Hippocampal formation (tissue), 2 donors: ENCODE results near the gene AMIGO1.
"Not testable (repeated sequence)": the region's sequence is repeated elsewhere in the genome, so short reads cannot be mapped to it uniquely, and the experiment has no call there.

Source experiments
- DNase-seq, 2 donors: peaks; one replicate each; lab custom pipeline; 2025; lab: John Stamatoyannopoulos, UW

AMIGO1 gene

DNA sequence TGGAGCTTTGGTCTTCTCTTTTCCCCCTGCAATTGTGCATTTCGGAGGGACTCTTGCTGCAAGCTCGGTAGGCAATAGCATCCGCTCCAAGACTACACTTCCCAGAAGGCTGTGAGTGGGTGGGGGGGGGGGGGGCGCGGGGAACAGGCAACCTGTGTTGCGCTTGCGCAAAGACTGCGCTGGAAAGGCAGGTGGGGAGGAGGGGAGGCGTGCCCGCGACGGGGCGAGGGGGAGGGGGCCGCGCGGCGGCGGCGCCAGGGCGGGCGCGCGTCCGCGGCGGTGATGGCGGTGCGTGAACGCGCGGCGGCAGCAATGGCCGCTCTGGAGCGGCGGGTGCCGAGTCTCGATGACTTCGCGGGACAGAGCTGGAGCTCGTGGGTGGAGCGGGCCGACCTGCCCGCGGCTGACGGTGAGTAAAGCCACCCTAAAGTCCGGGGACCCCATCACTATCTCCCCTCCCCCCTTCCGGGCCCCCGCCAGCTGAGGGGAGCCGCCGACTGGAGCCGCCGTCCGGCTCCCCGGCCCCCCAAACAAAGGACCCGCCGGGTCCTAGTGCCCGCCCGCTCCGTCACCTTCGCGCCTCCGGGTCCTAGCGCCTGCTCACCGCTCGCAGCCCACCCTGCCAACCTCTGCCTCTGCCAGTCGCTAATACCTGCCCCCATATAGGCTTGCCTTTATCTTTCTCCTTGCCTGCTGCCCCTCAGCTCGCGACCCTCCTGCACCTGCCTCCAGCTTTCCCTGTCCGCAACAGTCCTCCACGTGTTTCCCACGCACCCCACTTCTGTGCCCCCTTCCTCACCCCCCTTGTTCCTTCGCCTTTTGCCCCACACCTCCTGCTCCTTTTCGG lies 25.6 kb downstream of the AMIGO1 start, which contains the start of gene ATXN7L2:
Gene ATXN7L2 (plus strand): TSS at position 234 of the 847 bp plus-strand sequence. CDS start 49 bp downstream, at position 283.
- peak; percentile 91 to 95 for DNase-seq

DNA sequence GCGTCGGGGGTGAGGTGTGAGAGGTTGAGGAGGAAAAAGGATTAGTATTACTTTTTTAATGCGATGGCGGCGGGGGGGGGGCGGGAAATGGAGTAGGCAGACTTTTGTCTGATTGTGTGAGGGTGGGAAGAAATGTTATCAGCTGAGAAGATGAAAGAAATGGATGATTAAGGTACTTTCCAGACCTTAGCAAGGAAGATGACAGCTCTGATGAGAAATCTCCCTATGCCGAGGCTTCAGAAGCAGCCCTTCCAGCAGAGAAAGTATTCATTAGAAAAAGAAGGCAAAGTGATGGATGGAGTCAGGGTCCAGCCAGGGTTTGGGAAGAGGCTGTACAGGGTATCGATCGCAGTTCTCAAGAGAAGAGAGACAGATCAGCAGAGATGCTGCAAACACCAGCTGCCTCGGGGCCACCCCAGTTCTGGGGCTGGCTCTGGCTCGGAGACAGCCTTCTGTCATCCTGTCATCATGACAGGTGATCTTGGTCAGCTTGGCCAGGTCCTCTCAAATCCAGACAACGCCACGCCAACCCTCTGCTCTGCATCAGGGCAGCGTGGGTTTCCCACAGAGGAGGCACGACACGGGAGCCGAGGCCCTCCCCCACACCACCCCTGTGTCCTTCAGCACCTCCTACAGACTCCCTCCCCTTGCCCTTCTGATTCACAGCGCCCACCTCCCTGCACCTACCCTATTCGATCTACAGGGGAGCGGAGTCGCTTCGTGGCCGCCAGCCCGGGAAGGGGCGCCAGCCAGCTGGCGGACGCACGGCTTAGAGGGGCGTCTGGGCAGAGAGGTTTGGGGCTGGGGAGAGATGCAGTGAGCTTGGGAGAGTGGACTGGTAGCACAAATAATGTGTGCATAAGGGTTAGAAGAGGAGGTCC lies 26.5 kb downstream of the AMIGO1 start:
- no peak for DNase-seq

DNA sequence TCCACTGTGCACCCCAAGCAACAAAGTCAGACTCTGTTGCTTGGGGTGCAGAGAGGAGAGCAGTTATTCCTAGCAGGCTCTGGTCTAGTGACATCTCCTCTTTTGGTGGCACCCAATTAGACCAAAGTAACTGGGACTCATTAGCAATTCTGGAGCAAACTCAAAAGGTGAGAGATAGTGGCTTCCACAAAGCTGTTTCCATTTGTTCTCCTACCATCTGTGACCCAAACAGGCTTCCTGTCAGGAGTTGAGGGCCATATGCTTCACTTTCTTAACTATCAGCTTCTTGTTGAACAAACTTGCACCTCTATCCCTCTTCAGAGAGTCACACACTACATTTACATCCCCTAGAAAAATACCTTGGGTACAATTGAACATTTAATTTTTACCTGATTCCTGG lies 27.3 kb downstream of the AMIGO1 start:
- DNase-seq: no peak

DNA sequence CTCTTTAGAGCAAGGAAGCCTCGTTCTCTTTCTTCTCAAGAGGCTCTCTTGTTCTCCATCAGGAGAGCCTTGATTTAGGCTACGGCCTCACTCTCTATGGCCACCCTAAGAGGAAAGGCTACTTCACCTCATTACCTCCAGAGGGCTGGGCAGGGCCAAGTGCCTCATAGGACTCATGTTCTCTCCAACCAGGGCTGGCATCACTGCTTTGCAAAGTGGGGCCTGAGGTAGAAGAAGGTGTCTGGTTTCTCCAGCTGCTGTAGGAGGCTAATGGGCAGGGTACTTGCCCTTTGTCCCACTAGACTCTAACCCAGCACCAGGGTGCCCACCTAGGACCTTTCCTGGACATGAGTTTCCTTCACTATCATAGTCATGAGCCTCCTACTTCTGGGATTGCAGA lies 27.9 kb downstream of the AMIGO1 start:
- DNase-seq: no peak

DNA sequence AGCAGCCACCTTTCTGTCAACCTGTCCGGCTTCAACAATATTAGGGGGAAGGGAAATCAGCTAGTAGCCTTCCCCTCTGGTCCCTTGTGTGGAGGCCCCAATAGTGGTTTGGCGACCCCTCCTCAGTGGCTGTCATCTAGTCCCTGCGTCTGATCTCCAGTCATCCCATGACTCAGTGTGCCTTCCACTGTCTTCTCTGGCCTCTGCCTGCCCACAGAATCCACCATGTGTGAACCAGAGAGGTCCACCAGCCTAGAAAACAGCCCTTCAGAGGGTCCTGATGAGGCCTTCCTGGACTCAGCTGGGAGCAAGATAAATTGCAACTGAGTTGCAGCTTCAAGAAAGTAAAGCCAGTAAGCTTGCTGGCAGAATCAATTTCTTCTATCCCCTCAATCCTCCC lies 29.6 kb downstream of the AMIGO1 start:
- no peak for DNase-seq

DNA sequence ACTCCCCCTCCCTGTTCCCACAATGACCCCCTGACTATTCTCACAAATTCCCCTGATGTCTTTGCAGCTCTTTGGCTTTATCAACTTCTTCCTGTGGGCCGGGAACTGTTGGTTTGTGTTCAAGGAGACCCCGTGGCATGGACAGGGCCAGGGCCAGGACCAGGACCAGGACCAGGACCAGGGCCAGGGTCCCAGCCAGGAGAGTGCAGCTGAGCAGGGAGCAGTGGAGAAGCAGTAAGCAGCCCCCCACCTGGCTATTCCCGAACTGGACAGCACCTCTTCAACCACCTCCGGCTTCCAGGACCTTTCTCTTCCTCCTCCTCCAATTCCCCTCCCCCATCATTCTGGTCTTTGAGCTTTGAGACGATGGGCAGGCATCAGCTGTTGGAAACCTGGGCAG lies 30.2 kb downstream of the AMIGO1 start:
- no peak for DNase-seq

DNA sequence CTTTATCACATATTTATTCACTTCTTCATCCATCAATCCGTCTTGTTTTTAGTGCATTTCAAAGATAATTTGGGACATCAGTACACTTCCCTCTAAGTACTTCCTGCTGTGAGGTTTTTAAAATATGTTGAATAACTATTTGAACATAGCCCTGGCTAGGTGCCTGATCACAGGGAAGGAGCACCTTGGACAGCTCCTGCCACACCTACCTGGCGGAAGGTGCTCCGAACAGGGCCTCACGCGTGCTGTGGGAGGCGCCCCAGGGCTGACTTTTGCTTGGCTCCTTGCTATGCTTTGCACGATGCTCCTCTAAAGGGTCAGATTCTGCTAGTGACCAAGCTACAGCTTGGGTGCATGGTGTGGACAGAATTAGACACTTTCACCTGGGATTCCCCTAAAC lies 30.7 kb downstream of the AMIGO1 start:
- DNase-seq: no peak

DNA sequence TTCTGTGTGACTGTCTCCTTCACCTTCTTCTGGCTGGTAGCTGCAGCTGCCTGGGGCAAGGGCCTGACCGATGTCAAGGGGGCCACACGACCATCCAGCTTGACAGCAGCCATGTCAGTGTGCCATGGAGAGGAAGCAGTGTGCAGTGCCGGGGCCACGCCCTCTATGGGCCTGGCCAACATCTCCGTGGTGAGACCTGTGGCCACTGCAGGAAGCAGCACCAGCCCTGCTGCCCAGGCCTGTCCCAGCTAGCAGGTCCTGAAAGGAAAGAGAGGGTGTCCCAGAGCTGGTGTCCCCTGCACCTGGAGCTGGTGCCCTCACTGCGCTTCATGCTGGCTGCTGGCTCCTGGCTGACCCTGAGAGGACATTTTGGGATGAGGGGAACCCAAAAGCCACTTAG lies 31.7 kb downstream of the AMIGO1 start:
- DNase-seq: no peak

DNA sequence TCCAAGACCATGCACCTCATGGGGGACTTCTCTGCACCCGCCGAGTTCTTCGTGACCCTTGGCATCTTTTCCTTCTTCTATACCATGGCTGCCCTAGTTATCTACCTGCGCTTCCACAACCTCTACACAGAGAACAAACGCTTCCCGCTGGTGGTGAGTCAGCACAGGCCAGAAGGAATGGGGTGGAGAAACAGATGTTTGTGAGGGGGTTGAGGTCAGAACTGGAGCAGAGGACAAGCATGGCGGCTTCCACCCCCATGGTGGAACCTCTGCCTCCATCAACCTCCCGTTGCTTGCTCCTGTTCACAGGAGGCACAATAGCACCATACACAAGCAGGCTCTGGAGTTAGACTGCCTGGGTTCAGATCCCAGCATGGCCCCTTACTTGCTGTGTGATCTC lies 32.7 kb downstream of the AMIGO1 start:
- no peak for DNase-seq

DNA sequence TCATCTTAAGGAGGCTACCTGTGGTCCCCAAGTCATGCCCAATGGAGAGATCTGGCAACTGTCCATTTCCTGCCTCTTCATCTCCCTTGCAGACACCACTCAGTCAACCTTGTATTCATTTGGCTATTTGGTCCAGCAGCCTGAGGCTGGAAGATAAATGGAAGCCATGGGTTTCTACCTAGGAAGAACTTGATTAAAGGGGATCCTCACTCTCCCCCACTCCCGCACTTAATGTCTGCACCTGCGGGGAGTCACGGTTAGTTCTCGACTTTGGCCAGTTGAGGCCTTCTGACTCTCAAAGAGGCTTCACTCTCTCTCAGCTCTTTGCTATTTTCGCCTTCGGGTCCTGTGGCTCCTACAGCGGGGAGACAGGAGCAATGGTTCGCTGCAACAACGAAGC lies 34.3 kb downstream of the AMIGO1 start:
- DNase-seq: no peak

DNA sequence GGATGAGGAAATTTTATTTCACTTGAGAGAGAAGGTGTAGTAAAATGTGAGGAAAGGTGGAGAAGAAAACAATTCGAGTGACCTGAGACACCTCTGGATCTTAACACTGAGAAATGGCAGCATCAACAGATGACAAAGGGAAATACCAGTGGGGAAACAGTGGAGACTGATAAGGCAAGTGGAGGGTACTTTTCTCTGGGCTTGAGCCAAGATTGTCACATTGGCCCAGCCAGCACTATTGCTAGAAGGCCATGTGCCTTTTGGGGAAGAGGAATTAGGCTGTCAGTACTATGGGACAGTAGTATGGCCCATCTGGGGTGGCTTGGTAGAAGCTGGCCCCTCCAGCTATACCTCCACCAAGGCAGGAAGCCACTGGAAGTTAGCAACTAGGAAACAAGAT lies 34.8 kb downstream of the AMIGO1 start:
- DNase-seq: no peak

DNA sequence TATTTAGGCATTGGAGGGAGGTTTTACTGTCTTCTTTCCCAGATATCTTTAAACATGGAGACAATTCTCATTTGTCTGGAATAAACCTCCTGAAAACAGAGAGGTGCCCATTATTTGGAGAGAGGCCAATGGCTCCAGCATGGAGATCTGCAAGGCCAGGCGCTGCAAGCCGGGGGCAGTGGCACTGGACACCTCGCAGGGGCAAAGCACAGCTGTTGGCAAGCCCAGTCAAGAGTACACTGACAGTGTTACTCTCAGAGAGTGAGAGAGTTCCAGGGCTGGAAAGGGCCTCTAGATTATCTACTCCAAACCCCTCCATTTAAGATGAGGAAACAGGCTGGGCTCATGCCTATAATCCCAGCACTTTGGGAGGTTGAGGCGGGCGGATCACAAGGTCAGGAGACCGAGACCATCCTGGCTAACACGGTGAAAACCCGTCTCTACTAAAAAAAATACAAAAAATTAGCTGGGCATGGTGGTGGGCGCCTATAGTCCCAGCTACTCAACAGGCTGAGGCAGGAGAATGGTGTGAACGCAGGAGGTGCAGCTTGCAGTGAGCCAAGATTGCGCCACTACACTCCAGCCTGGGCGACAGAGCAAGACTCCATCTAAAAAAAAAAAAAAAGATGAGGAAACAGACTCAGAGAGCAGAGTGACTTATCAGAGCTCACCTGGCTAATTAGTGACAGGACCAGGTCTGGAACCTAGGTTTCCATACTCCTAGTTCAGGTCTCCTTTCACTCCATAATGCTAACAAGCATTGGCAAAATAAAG lies 36.1 kb downstream of the AMIGO1 start:
- DNase-seq: not testable (repeated sequence)

DNA sequence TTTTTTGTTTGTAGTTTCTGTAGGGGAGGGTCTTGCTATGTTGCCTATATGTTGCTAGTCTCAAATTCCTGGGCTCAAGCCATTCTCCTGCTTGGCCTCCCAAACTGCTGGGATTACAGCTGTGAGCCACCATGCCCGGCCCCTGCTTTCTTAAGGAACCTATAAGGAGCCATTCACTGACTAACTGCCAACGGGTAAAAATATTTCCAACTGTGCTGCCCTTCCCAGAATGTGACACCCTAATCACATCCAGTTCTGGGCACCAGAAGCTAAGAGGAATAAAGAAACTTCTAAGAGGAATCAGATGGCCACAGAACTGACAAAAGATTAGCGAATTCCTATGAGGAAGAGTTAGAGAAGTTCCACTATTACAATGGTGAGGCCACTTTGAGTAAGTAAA lies 36.7 kb downstream of the AMIGO1 start:
- DNase-seq: no peak

DNA sequence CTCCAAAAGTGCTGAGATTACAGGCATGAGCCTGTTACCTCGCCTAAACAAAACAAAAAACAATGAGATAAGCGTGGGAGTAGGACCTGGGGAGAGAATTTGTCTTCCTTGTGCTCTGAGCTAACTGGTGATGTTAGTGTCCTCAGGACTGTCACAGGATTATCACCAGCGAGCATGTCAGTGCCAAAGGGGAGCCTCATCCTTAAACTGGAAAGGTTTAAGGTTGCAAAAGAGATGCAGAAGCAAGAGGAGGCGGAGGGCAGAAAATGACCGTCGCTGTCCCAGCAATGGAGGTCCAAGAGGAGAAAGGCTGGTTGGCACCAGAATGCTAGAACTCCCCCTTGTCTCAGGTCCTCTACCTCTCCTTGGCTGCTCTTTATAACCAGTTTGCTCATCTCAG lies 39.3 kb downstream of the AMIGO1 start:
- DNase-seq: no peak

DNA sequence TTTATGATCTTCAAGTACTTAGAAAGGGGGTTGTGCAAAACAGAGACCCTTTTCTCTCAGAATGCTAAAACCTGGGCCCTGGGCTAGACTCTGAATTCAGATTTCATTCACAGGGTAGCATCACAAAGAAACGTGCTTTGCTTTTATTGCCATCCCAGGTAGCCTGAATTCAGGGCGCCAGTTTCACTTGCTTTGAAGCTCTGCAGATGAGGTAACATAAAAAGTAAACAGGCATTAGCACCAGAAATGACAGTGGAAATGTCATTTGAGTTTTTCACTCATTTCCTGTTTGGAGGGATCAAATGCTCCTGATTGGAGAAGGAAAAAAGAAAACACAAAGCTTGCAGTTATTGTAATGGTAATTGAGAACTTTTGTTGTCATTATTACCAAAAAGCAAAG lies 40.6 kb downstream of the AMIGO1 start:
- DNase-seq: no peak

DNA sequence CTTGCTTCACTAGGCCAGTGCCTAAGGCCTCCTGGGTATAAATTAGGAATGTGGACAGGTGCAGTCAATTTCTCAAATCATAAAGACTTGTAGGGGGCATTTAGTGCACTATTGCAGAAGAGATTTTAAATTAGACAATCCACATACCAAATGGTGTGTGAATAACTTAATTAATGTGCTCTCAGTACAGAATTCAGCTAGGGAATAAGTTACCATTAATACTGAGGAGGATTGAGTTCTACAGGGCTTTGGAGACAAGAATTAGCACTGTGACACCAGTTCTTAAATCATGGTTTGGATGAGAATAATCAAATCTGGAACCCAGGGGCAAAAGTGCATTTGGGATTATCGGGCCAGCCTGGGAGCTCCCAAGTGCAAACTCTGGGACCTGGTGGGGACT lies 41.5 kb downstream of the AMIGO1 start:
- DNase-seq: no peak

DNA sequence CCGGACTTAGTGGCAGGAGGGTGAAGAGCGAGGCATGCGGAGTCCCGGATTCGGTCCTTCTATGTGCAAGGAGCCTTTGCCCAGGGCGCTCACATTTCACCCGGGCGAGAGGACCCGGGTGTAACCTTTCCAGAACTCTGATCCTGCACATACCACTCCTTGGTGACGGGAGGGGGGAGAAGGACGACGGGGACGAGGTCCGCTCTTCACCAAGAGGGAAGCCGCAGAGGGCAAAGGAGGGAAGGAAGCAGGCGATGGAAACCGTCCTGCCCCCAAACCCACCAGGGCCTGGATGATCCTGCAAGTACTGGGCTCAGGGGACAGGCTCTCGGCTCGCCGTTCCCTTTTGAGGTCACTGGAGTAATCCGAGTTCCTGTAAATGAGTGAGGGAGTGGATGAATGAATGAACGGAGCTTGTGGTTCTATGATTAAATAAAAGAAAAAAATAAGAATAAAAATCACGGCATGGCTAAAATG lies 42.2 kb downstream of the AMIGO1 start:
- no peak for DNase-seq

DNA sequence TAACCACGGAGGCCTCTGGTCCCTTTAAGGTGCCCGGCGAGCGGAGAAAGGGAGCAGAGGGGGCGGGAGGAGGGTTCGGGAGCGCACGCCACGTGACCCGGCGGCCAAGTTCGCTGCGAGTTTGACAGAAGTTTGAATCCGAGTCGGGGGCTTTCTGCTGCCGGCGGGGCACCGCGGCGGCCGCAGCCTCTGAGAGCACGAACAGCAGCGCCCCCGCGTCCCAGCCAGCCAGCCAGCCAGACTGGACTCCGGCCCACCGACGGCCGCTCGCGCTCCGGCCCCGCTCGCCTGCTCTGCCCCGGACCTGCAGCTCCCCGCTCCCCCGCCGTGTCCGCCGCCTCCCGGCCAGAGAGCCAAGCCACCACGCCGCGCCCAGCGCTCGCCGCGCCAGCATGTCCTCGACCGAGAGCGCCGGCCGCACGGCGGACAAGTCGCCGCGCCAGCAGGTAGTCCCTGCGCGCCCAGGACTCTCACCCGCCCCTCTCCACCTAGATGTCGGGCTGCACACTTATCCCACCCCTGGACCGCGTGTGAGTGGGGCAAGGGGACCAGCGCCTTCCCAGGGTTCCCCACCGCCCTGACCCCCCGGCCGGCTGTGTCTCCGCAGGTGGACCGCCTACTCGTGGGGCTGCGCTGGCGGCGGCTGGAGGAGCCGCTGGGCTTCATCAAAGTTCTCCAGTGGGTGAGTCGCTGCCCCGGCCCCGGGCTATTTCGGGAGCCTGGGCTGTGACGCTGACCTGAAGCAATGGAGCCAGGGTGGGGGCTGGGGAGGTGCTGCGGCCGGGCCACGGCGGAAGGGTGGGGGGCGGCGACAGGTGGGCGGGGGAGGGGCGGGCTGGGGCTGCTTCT lies 42.9 kb downstream of the AMIGO1 start, which contains the start of gene SYPL2:
Gene SYPL2 (plus strand): TSS at position 95 of the 849 bp plus-strand sequence. CDS start 298 bp downstream, at position 393.
- DNase-seq: no peak

DNA sequence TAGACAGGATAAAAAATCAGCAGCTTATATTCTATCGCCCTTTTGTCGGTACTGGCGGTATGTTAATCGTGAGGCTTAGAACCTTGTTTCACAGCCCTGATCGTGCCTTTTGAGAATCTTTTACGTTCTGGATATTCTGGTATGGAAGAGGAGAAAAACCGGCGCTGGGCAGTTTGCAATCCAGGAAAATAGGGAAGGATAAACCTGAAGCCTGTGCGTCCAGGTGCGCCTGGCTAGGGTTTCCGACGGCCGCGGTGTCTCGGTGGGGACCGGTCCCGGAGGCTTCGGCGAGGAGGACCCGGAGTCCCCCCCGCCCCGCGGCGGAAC lies 43.4 kb downstream of the AMIGO1 start:
- DNase-seq: no peak

DNA sequence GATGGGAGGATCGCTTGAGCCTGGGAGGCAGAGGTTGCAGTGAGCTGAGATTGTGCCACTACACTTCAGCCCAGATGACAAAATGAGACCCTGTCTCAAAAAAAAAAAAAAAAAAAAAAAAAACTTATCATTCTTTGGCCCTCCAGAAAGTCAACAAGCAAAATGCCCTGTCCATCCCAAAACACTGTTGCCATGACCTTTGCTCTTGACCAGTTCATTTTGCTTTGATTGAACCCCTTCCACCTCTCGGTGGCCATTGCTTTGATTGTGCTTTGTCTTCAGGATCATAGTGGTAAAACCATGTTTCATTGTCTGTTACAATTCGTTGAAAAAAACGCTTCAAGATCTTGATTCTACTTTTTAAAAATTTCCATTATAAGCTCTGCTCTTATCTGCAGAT lies 51.7 kb downstream of the AMIGO1 start:
- DNase-seq: no peak

DNA sequence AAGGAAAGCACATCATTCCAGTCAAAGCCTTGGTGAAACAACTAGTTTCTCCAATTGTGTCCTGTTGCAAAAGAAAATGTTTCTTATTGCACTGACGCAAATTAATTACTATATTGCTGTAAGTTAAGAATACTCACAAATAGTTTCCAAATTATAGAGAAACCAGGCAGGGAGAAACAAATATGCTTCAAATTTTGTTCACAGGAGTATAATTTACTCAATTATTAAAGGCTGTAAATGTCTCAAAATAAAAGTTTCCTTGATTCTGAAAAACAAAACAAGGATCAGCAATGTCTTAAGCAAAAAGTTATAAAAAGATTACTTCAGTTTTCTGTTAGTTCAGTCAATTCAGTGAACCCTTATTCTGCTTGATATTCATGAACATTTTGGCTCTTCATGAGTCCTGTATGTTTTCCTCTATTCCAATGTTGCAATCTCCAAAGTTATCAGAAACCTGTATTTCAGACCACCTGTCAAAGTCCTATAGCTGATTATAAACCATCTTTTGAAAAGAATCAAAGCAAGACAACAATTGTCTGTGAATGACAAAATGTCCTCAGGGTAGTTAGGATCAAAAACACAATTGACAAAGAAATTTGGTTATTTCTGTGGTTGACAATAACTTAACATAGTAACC lies 54.9 kb downstream of the AMIGO1 start:
- DNase-seq: no peak
